ENCODE data around the gene ZNF831.
A peak's percentile ranks its signal among the peaks of the same experiment; 100 is the strongest.

Gene ZNF831

GRCh38 chr20:59246691-59247400, 83.2 kb downstream of the ZNF831 start:
- DNase-seq (ENCODE audit: low spot score) (no peak), FAIRE-seq (no peak)

- FAIRE-seq (no peak), DNase-seq (ENCODE audit: low spot score) (no peak)
These were observed 84.4 kb downstream of the ZNF831 start for GRCh38 chr20:59247731-59248684.

- FAIRE-seq, result no peak
- no peak for DNase-seq (ENCODE audit: low spot score)
These were observed 86.7 kb downstream of the ZNF831 start for GRCh38 chr20:59250293-59250692.

DNA sequence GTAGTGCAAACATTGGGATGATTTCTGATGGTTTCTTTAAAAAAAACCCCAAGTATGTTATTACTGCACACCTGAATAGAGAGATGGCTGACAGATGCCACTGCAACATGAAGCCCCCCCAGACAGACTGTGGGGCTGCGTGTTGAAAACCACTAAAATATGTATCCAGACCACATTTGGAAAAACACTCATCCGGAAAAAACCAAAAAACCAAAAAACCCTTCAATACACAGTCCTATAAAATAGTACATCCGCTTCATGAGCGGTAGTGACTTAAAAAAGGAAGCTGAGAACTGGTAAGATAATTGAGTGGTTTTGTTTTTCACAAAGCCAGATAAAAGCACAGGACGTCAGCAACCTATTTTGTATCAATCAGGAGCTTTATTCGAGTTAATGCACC, 89.7 kb downstream of the ZNF831 start:
- FAIRE-seq (no peak), DNase-seq (ENCODE audit: low spot score) (no peak)

DNA sequence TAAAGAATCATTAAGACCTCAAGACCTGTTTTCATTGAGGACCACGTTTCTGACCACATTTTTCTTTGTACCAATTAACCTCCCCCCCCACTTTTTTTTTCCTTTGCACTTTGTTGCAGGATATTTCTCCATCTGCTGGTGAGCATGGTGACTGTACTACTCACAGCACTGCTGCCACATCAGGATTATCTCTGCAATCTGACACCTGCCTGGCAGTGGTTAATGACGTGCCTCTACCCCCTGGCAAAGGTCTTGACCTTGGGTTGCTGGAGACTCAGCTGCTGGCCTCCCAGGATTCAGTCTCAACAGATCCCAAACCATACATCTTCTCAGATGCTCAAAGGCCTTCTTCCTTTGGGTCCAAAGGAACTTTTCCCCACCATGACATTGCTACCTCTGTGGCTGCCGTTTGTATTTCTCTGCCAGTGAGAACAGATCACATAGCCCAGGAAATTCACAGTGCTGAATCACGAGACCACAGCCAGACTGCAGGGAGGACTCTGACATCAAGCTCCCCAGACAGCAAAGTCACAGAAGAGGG, 90.2 kb downstream of the ZNF831 start:
- peak; percentile 68 for DNase-seq (ENCODE audit: low spot score)
- peak; percentile 90 for FAIRE-seq

GRCh38 chr20:59255256-59255655, 91.6 kb downstream of the ZNF831 start:
- no peak for FAIRE-seq

DNA sequence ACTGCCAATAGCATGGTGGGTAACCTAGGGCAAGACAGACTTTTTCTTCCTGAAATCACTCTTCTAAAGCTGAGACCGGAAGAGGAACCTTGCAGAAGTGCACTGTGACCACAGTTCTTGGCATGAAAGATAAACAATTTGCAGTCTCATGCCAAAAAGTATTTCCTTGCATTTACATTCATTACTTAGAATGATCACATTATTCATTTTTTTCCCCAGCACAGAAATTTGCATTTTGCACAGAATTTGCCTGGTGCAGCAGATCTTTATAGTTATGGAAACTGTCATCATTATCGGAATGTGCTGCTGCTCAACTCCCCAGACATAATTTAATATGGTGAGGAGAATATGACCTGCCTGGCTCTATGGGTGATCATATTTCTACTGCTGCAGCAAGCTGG, 94.6 kb downstream of the ZNF831 start:
- no peak for FAIRE-seq
- no peak for DNase-seq (ENCODE audit: low spot score)

More at GRCh38 chr20:59255256-59255655, 91.6 kb downstream of the ZNF831 start:
- no peak for DNase-seq (ENCODE audit: low spot score)

GRCh38 chr20:59259946-59260345, 96.3 kb downstream of the ZNF831 start:
- no peak for FAIRE-seq

GRCh38 chr20:59265298-59265697, 101.7 kb downstream of the ZNF831 start:
- FAIRE-seq, result no peak

More at GRCh38 chr20:59259946-59260345, 96.3 kb downstream of the ZNF831 start:
- no peak for DNase-seq (ENCODE audit: low spot score)

DNA sequence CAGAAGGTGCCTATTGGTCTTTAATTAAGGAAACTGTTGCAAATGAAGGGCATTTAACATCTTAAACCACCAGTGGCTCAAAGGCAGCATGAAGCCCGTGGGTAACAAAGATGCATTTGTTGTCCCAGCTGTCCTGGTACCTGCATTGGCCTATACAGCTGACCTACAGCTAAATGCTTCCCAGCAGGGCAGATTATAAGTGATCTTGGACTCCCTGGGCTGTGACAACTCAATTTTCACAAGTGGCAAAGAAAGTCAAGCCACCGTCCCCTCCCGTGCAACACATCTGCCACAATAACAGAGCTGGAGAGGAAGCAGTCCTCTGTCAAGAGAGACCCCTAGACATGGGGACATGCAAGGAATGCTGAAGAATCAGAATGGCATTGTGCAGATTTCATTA, 105.2 kb downstream of the ZNF831 start:
- DNase-seq (ENCODE audit: low spot score), result no peak
- peak; percentile 50 for FAIRE-seq

More at GRCh38 chr20:59265298-59265697, 101.7 kb downstream of the ZNF831 start:
- no peak for DNase-seq (ENCODE audit: low spot score)

- no peak for FAIRE-seq
These were observed 105.9 kb downstream of the ZNF831 start for GRCh38 chr20:59269411-59270025.

DNA sequence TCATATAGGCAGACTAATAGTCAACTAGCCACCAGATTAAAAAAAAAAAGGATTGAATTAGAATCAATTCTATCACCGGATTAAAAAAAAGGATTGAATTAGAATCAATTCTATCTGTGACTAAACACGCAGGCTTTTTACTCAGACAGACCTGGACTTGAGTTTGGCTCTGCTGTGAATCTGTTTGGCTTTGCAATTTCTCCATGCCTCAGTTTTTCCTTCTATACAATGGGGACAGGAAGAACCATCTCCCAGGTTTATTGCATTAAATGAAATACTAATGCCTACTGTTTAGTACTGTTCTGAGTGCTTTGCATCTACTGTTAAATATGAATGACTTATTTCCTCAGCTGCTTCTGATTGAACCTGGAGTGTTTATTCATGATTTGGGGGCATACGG, 106.8 kb downstream of the ZNF831 start:
- DNase-seq (ENCODE audit: low spot score) (no peak), FAIRE-seq (no peak)

More at GRCh38 chr20:59269411-59270025, 105.9 kb downstream of the ZNF831 start:
- no peak for DNase-seq (ENCODE audit: low spot score)

DNA sequence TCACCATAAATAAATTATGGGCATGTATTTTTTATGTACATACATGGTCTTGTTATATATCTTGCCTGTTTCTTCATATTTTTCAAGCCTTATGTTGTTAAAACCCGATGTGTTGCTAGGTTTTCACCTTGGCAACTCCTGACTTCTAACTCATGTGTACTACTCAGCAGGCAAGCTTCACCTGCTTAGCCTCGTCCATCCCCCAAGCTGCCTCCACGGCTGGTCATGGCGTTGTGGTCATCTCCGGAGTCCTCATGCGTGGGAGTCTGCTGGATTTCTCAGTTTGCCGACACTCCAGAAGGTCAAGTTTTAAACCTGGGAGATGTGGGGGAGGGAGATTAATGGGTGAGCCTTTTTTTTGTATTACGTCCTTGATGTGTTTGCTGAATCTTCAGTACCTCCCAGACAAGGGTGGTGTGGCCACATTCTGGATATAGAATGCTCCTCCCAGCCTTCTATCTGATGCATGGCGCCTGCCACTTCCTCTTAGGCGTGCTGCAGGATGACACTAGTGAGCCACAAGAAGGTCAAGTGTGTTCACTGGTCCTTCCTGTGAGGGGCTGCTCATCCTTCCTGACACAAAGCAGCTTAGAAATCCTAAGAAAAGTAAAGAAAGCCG, 110.2 kb downstream of the ZNF831 start:
- DNase-seq (ENCODE audit: low spot score) (no peak), FAIRE-seq (no peak)

- DNase-seq (ENCODE audit: low spot score), result no peak
- no peak for FAIRE-seq
These were observed 113.3 kb downstream of the ZNF831 start for GRCh38 chr20:59276938-59277337.

- FAIRE-seq (no peak), DNase-seq (ENCODE audit: low spot score) (no peak)
These were observed 120.8 kb downstream of the ZNF831 start for GRCh38 chr20:59284470-59284869.

GRCh38 chr20:59289994-59290393, 126.4 kb downstream of the ZNF831 start:
- DNase-seq (ENCODE audit: low spot score) (no peak), FAIRE-seq (no peak)

- DNase-seq (ENCODE audit: low spot score), result peak; percentile 63
- no peak for FAIRE-seq
These were observed 128.2 kb downstream of the ZNF831 start for GRCh38 chr20:59291740-59292383.

DNA sequence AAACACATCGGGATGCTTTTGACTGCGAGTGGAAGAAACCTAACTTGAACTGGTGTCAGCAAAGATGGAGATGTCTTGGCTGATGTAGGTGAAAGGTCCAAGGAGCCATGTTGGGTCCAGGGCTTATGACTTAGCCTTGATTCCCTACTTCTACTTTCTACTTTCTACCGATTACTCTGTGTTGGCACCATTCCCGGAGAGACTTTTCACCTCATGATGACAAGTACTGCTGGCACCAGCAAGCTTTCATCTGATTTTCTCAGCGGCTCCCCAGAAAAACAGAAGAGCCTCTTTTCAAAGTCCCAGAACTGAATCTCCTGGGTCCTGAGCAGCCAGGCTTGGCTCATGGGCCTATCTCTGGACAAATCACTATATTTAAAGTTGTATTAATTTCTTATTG, 131.9 kb downstream of the ZNF831 start:
- DNase-seq (ENCODE audit: low spot score) (no peak), FAIRE-seq (peak; percentile 42)

DNA sequence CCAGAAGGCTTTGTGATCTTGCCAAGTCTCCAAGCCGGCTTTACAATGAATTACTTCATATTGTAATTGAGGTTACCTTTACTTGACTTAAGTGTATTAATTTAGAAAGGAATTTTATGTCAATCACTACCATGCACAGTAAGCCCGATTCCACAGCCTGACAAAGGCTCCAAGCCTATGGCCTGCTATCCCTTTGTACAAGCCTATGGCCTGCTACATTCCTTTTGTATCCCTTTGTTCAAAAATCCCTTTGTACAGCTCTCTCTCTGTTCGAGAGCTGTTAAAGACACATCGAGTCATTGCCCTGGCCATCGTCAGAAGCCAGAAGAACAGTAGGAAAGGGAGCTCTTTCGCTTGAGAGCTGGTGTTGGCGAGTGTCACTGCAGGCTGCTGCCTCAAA, 134.1 kb downstream of the ZNF831 start:
- DNase-seq (ENCODE audit: low spot score), result no peak
- FAIRE-seq, result no peak

GRCh38 chr20:59299945-59300332, 136.3 kb downstream of the ZNF831 start:
- no peak for DNase-seq (ENCODE audit: low spot score)
- no peak for FAIRE-seq
